ENCODE data around the gene ARMC5. TPM values are rescaled to one million over a fixed set of nuclear protein-coding genes. Genes with fewer than 3 reads are reported as not detected.
"Not testable (repeated sequence)": the region's sequence is repeated elsewhere in the genome, so short reads cannot be mapped to it uniquely, and the experiment has no call there.

Gene ARMC5
- total and polyA plus RNA-seq, 12 donors: 2.9 to 37.9 (median 12.0) TPM

- DNase-seq: no peak
- Histone ChIP-seq H3K4me3 (no peak overlapping the region), H3K9me3 (replicated peaks in 1 of 3) (no peaks in the 10 kb centered on the region), H3K36me3 (replicated peaks in 1 of 2) (no peaks in the 10 kb centered on the region), H3K4me1 (replicated peaks in 1 of 2) (peaks cover 7 to 9% of the 10 kb centered on the region in 2 donors), H3K27me3 (no peaks in the 10 kb centered on the region), H3K27ac (no peak overlapping the region)
- WGBS, 4 donors: 75 to 92% (median 84%) methylated on average over 3 of the region's 3 CpGs
- intact Hi-C loops (cut with DNase I): no loop called here
- TF ChIP-seq POLR2A (IDR thresholded peaks at IDR 0.05): no peak
Observed at GRCh38 chr16:31439519-31439918, 19.8 kb upstream of the ARMC5 start.

GRCh38 chr16:31440516-31441184 lies 18.7 kb upstream of the ARMC5 start:
- no peak for DNase-seq
- TF ChIP-seq POLR2A (IDR thresholded peaks at IDR 0.05): no peak
- TF ChIP-seq CTCF (IDR thresholded peaks at IDR 0.05): no peak
- Histone ChIP-seq H3K36me3 (replicated peaks in 1 of 2) (no peaks in the 10 kb centered on the region), H3K9me3 (replicated peaks in 1 of 3) (no peaks in the 10 kb centered on the region), H3K4me1 (replicated peaks in 1 of 2) (peaks cover 7 to 9% of the 10 kb centered on the region in 2 donors), H3K4me3 (no peak overlapping the region), H3K27ac (no peak overlapping the region), H3K27me3 (no peaks in the 10 kb centered on the region)
- 43 to 73% (median 73%) methylated on average over 4 of the region's 4 CpGs for WGBS, 4 donors
- intact Hi-C loops (cut with DNase I): loop anchor here (5.0 to 10.0 kb wide), 3 partner anchors 236 to 458 kb away; partner anchors contain the start of genes HSD3B7 (in 1 of the 2) and PYCARD (in 1 of the 2)

- peak in 1 of 7 donors; percentile 36 for DNase-seq
- H3K27ac ChIP-seq: peak overlapping the region in 3 of 5 donors; percentile 69 to 95 (median 93)
- WGBS, 4 donors: 52 to 73% (median 54%) methylated on average over 23 to 34 of the region's 34 CpGs
Observed at GRCh38 chr16:31441956-31442355, 17.3 kb upstream of the ARMC5 start.

GRCh38 chr16:31445931-31446330 lies 13.4 kb upstream of the ARMC5 start:
- not testable (repeated sequence) for H3K27ac ChIP-seq; H3K36me3 ChIP-seq (replicated peaks in 1 of 2); H3K27me3 ChIP-seq; H3K9me3 ChIP-seq (replicated peaks in 1 of 3); H3K4me3 ChIP-seq; DNase-seq; H3K4me1 ChIP-seq (replicated peaks in 1 of 2)
- WGBS, 4 donors: 78 to 81% (median 79%) methylated on average over 6 of the region's 6 CpGs
- intact Hi-C loops (cut with DNase I): loop anchor here (10.0 kb wide), 2 partner anchors 241 to 461 kb away; partner anchors contain the start of genes HSD3B7 (in 1 of the 2) and PYCARD (in 1 of the 2)

More at GRCh38 chr16:31441956-31442355, 17.3 kb upstream of the ARMC5 start:
- Histone ChIP-seq H3K9me3 (replicated peaks in 1 of 3) (no peaks in the 10 kb centered on the region), H3K27me3 (no peaks in the 10 kb centered on the region), H3K4me3 (peak overlapping the region in 2 of 4 donors; percentile 65 to 77), H3K4me1 (replicated peaks in 1 of 2) (peaks cover 7 to 9% of the 10 kb centered on the region in 2 donors), H3K36me3 (replicated peaks in 1 of 2) (no peaks in the 10 kb centered on the region)
- intact Hi-C loops (cut with DNase I): loop anchor here (5.0 to 10.0 kb wide), 3 partner anchors 237 to 460 kb away; partner anchors contain the start of genes HSD3B7 (in 1 of the 2) and PYCARD (in 1 of the 2)
- no peak for TF ChIP-seq CTCF (IDR thresholded peaks at IDR 0.05)
- no peak for TF ChIP-seq POLR2A (IDR thresholded peaks at IDR 0.05)

GRCh38 chr16:31451201-31451600 lies 8.1 kb upstream of the ARMC5 start:
- Histone ChIP-seq H3K4me1 (replicated peaks in 1 of 2) (peaks cover 32 to 45% of the 10 kb centered on the region in 2 donors), H3K27me3 (no peaks in the 10 kb centered on the region), H3K36me3 (replicated peaks in 1 of 2) (no peaks in the 10 kb centered on the region), H3K4me3 (no peak overlapping the region), H3K27ac (peak overlapping the region in 2 of 5 donors; percentile 50 to 79), H3K9me3 (replicated peaks in 1 of 3) (no peaks in the 10 kb centered on the region)
- 71 to 91% (median 88%) methylated on average over 5 of the region's 5 CpGs for whole genome bisulfite sequencing, 4 donors
- peak in 1 of 7 donors; percentile 42 for DNase-seq
- TF ChIP-seq POLR2A (IDR thresholded peaks at IDR 0.05) (no peak), CTCF (IDR thresholded peaks at IDR 0.05) (no peak)
- intact Hi-C loops (cut with DNase I): no loop called here

Data from adrenal gland (tissue), 12 donors.